ENCODE data around the gene TENM4.

The TENM4 gene

GRCh38 chr11:78605296-78605695 is 835.5 kb downstream of the TENM4 start:
- no peak overlapping the region for H3K4me3 ChIP-seq (ENCODE audit: low read depth in 1 of 2, low read length in 2 of 2)
- no peaks in the 10 kb centered on the region for H3K27me3 ChIP-seq (ENCODE audit: control insufficient read depth in 1 of 2, insufficient read depth in 2 of 2, low read length in 2 of 2)
- no peak overlapping the region for H3K9ac ChIP-seq (ENCODE audit: low read depth in 1 of 2, low read length in 2 of 2)
- no peaks in the 10 kb centered on the region for H3K9me3 ChIP-seq (ENCODE audit: control insufficient read depth in 1 of 2, low read length in 2 of 2)
- H3K27ac ChIP-seq (ENCODE audit: low read depth, low read length), result no peak overlapping the region
- no peaks in the 10 kb centered on the region for H3K36me3 ChIP-seq (ENCODE audit: control insufficient read depth in 1 of 2, insufficient read depth in 2 of 2, low read length in 2 of 2)
- no peaks in the 10 kb centered on the region for H3K4me1 ChIP-seq (ENCODE audit: control insufficient read depth in 1 of 2, insufficient read depth in 2 of 2, low read length in 2 of 2)

- Histone ChIP-seq H3K4me1 (ENCODE audit: control insufficient read depth in 1 of 2, insufficient read depth in 2 of 2, low read length in 2 of 2) (no peaks in the 10 kb centered on the region), H3K4me3 (ENCODE audit: low read depth in 1 of 2, low read length in 2 of 2) (no peak overlapping the region), H3K27me3 (ENCODE audit: control insufficient read depth in 1 of 2, insufficient read depth in 2 of 2, low read length in 2 of 2) (no peaks in the 10 kb centered on the region), H3K9ac (ENCODE audit: low read depth in 1 of 2, low read length in 2 of 2) (no peak overlapping the region), H3K36me3 (ENCODE audit: control insufficient read depth in 1 of 2, insufficient read depth in 2 of 2, low read length in 2 of 2) (no peaks in the 10 kb centered on the region), H3K27ac (ENCODE audit: low read depth, low read length) (no peak overlapping the region), H3K9me3 (ENCODE audit: control insufficient read depth in 1 of 2, low read length in 2 of 2) (no peaks in the 10 kb centered on the region)
Observed at GRCh38 chr11:78603792-78604191, 837.0 kb downstream of the TENM4 start.

Data from duodenal mucosa (tissue), 2 donors.